ENCODE measurements around the gene ARFIP1. TPM values are rescaled to one million over a fixed set of nuclear protein-coding genes. Genes with fewer than 3 reads are reported as not detected.

Gene ARFIP1
- total and polyA plus RNA-seq, 2 donors (not counting 1 experiment from before 2014, with no cell fraction given), result 11.1 to 23.5 TPM

DNA sequence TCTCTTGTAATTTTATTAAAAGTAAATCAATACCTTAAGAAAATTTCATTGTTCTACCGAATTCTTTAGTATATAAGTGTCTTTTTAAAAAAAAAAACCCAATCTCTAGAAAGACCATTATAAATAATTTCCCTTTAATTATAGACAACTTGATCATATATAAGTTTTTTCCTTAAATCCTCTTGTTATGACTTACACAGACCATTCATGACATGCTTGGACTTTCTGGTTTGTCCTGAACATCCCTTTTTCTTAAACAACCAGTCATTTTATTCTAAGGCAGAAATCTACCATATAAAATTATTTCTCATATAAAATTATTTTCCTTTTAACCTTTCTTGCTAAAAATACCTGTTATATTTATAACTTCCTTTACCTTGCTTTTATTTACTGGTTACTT lies 141.0 kb downstream of the ARFIP1 start:
- Mint-ChIP-seq H3K27ac (no peak overlapping the region), H3K27me3 (no peaks in the 10 kb centered on the region), H3K9me3 (ENCODE audit: insufficient read depth) (peaks cover 3% of the 10 kb centered on the region), H3K4me1 (no peaks in the 10 kb centered on the region), H3K4me3 (no peak overlapping the region)
- H2AFZ ChIP-seq (ENCODE audit: insufficient read depth, low read depth, low read length, poor library complexity, severe bottlenecking), result no peak overlapping the region
- H3K4me1 ChIP-seq (ENCODE audit: control insufficient read depth in 2 of 2, insufficient read depth in 2 of 2, low read length in 2 of 2), result no peaks in the 10 kb centered on the region
- H3K9me3 ChIP-seq (ENCODE audit: control extremely low read depth in 1 of 3, control insufficient read depth in 2 of 3, insufficient read depth in 1 of 3, low read length in 2 of 3), result peaks cover 4 to 14% (median 6%) of the 10 kb centered on the region in 3 donors
- WGBS (ENCODE audit: insufficient coverage), result no CpG with 5 or more reads among the region's 1 CpG
- H3K27me3 ChIP-seq (replicated peaks in 1 of 4; ENCODE audit: control extremely low read depth in 1 of 4, control insufficient read depth in 3 of 4, insufficient read depth in 4 of 4, low read length in 3 of 4), result no peaks in the 10 kb centered on the region
- ChIA-PET CTCF (no interaction called here), POLR2A (no interaction called here)
- intact Hi-C loops (cut with micrococcal nuclease), result no loop called here
- H3K79me2 ChIP-seq (ENCODE audit: control insufficient read depth, insufficient read depth, low read length), result no peaks in the 10 kb centered on the region
- TF ChIP-seq EZH2 (IDR thresholded peaks at IDR 0.05; ENCODE audit: borderline replicate concordance, insufficient read depth, low read depth, low read length, poor library complexity, severe bottlenecking), result no peak
- TF ChIP-seq, protein P1, sequence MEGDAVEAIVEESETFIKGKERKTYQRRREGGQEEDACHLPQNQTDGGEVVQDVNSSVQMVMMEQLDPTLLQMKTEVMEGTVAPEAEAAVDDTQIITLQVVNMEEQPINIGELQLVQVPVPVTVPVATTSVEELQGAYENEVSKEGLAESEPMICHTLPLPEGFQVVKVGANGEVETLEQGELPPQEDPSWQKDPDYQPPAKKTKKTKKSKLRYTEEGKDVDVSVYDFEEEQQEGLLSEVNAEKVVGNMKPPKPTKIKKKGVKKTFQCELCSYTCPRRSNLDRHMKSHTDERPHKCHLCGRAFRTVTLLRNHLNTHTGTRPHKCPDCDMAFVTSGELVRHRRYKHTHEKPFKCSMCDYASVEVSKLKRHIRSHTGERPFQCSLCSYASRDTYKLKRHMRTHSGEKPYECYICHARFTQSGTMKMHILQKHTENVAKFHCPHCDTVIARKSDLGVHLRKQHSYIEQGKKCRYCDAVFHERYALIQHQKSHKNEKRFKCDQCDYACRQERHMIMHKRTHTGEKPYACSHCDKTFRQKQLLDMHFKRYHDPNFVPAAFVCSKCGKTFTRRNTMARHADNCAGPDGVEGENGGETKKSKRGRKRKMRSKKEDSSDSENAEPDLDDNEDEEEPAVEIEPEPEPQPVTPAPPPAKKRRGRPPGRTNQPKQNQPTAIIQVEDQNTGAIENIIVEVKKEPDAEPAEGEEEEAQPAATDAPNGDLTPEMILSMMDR (IDR thresholded peaks at IDR 0.05), result no peak
- H3K4me3 ChIP-seq (ENCODE audit: control extremely low read depth in 1 of 5, extremely low read depth in 1 of 5, insufficient read depth in 1 of 5, low read depth in 2 of 5, low read length in 4 of 5), result no peak overlapping the region
- H4K20me1 ChIP-seq (ENCODE audit: control insufficient read depth, insufficient read depth, low read length, poor library complexity, severe bottlenecking), result no peaks in the 10 kb centered on the region
- ATAC-seq (ENCODE audit: low read depth) (no peak), DNase-seq (no peak)
- no peaks in the 10 kb centered on the region for H3K36me3 ChIP-seq (replicated peaks in 1 of 2; ENCODE audit: control extremely low read depth in 1 of 2, control insufficient read depth in 1 of 2, extremely low read depth in 1 of 2, insufficient read depth in 2 of 2, low read length in 1 of 2)
- H3K9ac ChIP-seq (ENCODE audit: low read length), result no peak overlapping the region
- H3K4me2 ChIP-seq (replicated peaks; ENCODE audit: low read depth, low read length, poor library complexity, severe bottlenecking), result no peak overlapping the region
- H3K27ac ChIP-seq (ENCODE audit: low read length in 2 of 2), result no peak overlapping the region

DNA sequence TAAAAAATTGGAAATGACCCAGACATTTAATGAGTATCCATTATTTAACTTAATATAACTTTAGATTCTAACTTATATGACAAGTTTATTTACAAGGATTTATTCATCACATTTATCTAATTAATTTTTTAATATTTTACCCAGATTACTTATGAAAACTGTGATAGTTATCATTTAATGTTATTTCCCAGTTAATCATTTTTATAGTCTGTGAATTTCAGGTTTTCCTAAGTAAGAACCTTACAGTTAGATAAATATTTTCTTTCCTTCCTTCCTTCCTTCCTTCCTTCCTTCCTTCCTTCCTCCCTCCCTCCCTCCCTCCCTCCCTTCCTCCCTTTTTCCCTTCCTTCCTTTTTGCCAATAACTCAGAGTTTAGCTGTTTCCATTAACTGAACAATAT lies 141.5 kb downstream of the ARFIP1 start:
- Histone ChIP-seq H3K9me3 (ENCODE audit: control extremely low read depth in 1 of 3, control insufficient read depth in 2 of 3, insufficient read depth in 1 of 3, low read length in 2 of 3) (peaks cover 4 to 14% (median 6%) of the 10 kb centered on the region in 3 donors), H3K27ac (ENCODE audit: low read length in 2 of 2) (no peak overlapping the region), H3K4me3 (ENCODE audit: control extremely low read depth in 1 of 5, extremely low read depth in 1 of 5, insufficient read depth in 1 of 5, low read depth in 2 of 5, low read length in 4 of 5) (no peak overlapping the region), H3K4me2 (replicated peaks; ENCODE audit: low read depth, low read length, poor library complexity, severe bottlenecking) (no peak overlapping the region), H2AFZ (ENCODE audit: insufficient read depth, low read depth, low read length, poor library complexity, severe bottlenecking) (no peak overlapping the region), H3K4me1 (ENCODE audit: control insufficient read depth in 2 of 2, insufficient read depth in 2 of 2, low read length in 2 of 2) (no peaks in the 10 kb centered on the region), H3K79me2 (ENCODE audit: control insufficient read depth, insufficient read depth, low read length) (no peaks in the 10 kb centered on the region), H3K36me3 (replicated peaks in 1 of 2; ENCODE audit: control extremely low read depth in 1 of 2, control insufficient read depth in 1 of 2, extremely low read depth in 1 of 2, insufficient read depth in 2 of 2, low read length in 1 of 2) (no peaks in the 10 kb centered on the region), H3K27me3 (replicated peaks in 1 of 4; ENCODE audit: control extremely low read depth in 1 of 4, control insufficient read depth in 3 of 4, insufficient read depth in 4 of 4, low read length in 3 of 4) (no peaks in the 10 kb centered on the region), H3K9ac (ENCODE audit: low read length) (no peak overlapping the region), H4K20me1 (ENCODE audit: control insufficient read depth, insufficient read depth, low read length, poor library complexity, severe bottlenecking) (no peaks in the 10 kb centered on the region)
- Mint-ChIP-seq H3K27me3 (no peaks in the 10 kb centered on the region), H3K27ac (no peak overlapping the region), H3K9me3 (ENCODE audit: insufficient read depth) (peaks cover 3% of the 10 kb centered on the region), H3K4me3 (no peak overlapping the region), H3K4me1 (no peaks in the 10 kb centered on the region)
- DNase-seq (no peak), ATAC-seq (ENCODE audit: low read depth) (no peak)
- POLR2A ChIA-PET, result no interaction called here
- intact Hi-C loops (cut with micrococcal nuclease), result no loop called here
- CTCF ChIA-PET, result no interaction called here
- TF ChIP-seq, protein P1 (IDR thresholded peaks at IDR 0.05), result no peak
- no peak for TF ChIP-seq EZH2 (IDR thresholded peaks at IDR 0.05; ENCODE audit: borderline replicate concordance, insufficient read depth, low read depth, low read length, poor library complexity, severe bottlenecking)
